AG08396 (cell line): Measurements from ENCODE around the gene MAP3K8.
"Not testable (repeated sequence)": the region's sequence is repeated elsewhere in the genome, so short reads cannot be mapped to it uniquely, and the experiment has no call there.

Experiments used
- DNase-seq: peaks from one replicate; pipeline ENCODE4 v3.0.0; 2012; ENCODE audit warnings: low spot score, mixed read lengths

MAP3K8 gene

GRCh38 chr10:30447125-30447799, 13.3 kb downstream of the MAP3K8 start:
- DNase-seq = no peak

- no peak for DNase-seq
Observed at GRCh38 chr10:30448092-30448491, 14.1 kb downstream of the MAP3K8 start.

- DNase-seq = no peak
Observed at GRCh38 chr10:30453764-30454527, 20.0 kb downstream of the MAP3K8 start.

GRCh38 chr10:30454744-30455510, 20.9 kb downstream of the MAP3K8 start:
- DNase-seq = peak; percentile 44

GRCh38 chr10:30455816-30456215, 21.8 kb downstream of the MAP3K8 start:
- DNase-seq = no peak

- no peak for DNase-seq
Observed at GRCh38 chr10:30456266-30456665, 22.3 kb downstream of the MAP3K8 start.

- DNase-seq = no peak
Observed at GRCh38 chr10:30459283-30459682, 25.3 kb downstream of the MAP3K8 start.

GRCh38 chr10:30460121-30460520, 26.1 kb downstream of the MAP3K8 start:
- DNase-seq = no peak

- no peak for DNase-seq
Observed at GRCh38 chr10:30462513-30462912, 28.5 kb downstream of the MAP3K8 start.

GRCh38 chr10:30463944-30464451, 30.0 kb downstream of the MAP3K8 start:
- no peak for DNase-seq

- DNase-seq = no peak
Observed at GRCh38 chr10:30464675-30465074, 30.7 kb downstream of the MAP3K8 start.

GRCh38 chr10:30466445-30466844, 32.5 kb downstream of the MAP3K8 start:
- DNase-seq = no peak

GRCh38 chr10:30467651-30468338, 33.8 kb downstream of the MAP3K8 start:
- DNase-seq = no peak

GRCh38 chr10:30472414-30473155, 38.6 kb downstream of the MAP3K8 start:
- no peak for DNase-seq

GRCh38 chr10:30475515-30475914, 41.5 kb downstream of the MAP3K8 start:
- not testable (repeated sequence) for DNase-seq

GRCh38 chr10:30476511-30477155, 42.6 kb downstream of the MAP3K8 start:
- no peak for DNase-seq

GRCh38 chr10:30479513-30479912, 45.5 kb downstream of the MAP3K8 start:
- DNase-seq = not testable (repeated sequence)

- DNase-seq = no peak
Observed at GRCh38 chr10:30481603-30482002, 47.6 kb downstream of the MAP3K8 start.

GRCh38 chr10:30488316-30488715, 54.3 kb downstream of the MAP3K8 start:
- DNase-seq = no peak

- no peak for DNase-seq
Observed at GRCh38 chr10:30489346-30489745, 55.4 kb downstream of the MAP3K8 start.
